ENCODE results near the gene JAK3.

The JAK3 gene

GRCh38 chr19:17775991-17776803 lies 71.6 kb downstream of the JAK3 start:
- DNase-seq, result no peak

GRCh38 chr19:17775245-17775927 lies 72.4 kb downstream of the JAK3 start:
- DNase-seq, result no peak
